OCI-LY3 (cell line): ENCODE results near the gene SMCO4.

Experiments used
- EZH2phosphoT487 ChIP-seq: fragments of 200-600 bp; shearing (Covaris generic); IDR thresholded peaks from 2 replicates; pipeline ENCODE4 v1.6.1; 2018; ENCODE audit warnings: antibody characterized with exemption, mixed run types, low read depth
- TF ChIP-seq, protein P1 (sequence below): fragments of 200-600, 300-600 bp; sonication (generic); IDR thresholded peaks from 2 replicates; pipeline ENCODE4 v1.5.1; 2014; ENCODE audit warnings: antibody characterized with exemption, low read length, low read depth

DNA sequence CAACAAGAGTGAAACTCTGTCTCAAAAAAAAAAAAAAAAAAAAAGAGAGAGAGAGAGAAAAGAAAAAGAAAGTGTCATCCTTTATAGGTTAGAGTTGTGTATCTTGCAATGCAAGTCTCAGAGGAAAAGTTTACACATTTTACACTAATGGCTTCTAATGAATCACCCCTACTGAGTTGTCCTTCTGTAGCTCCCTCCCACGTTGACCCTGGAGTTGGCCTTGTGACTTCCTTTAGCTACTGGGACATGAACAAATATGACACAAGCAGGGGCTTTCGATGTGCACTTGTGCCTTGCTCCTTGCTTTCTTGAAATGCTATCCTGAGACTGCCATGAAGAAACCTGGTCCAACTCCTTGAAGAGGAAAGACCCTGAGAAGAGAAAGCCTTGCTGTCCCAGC, 2.4 kb upstream of the SMCO4 start:
- TF ChIP-seq, protein P1, sequence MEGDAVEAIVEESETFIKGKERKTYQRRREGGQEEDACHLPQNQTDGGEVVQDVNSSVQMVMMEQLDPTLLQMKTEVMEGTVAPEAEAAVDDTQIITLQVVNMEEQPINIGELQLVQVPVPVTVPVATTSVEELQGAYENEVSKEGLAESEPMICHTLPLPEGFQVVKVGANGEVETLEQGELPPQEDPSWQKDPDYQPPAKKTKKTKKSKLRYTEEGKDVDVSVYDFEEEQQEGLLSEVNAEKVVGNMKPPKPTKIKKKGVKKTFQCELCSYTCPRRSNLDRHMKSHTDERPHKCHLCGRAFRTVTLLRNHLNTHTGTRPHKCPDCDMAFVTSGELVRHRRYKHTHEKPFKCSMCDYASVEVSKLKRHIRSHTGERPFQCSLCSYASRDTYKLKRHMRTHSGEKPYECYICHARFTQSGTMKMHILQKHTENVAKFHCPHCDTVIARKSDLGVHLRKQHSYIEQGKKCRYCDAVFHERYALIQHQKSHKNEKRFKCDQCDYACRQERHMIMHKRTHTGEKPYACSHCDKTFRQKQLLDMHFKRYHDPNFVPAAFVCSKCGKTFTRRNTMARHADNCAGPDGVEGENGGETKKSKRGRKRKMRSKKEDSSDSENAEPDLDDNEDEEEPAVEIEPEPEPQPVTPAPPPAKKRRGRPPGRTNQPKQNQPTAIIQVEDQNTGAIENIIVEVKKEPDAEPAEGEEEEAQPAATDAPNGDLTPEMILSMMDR = no peak
- no peak for TF ChIP-seq EZH2phosphoT487
